Brain microvascular endothelial cell (primary cell): Measurements from ENCODE around the gene DNAJB8.

ENCODE experiments used
- DNase-seq: peaks from one replicate; pipeline ENCODE4 v3.0.0-alpha.2; 2020
- H3K27ac ChIP-seq: fragments of 250-450 bp; sonication (Bioruptor Pico); 2 replicates; pipeline ENCODE4 v1.5.1; 2020; ENCODE audit warnings: mild to moderate bottlenecking, moderate library complexity
- H3K27me3 ChIP-seq: fragments of 250-450 bp; sonication (Bioruptor Pico); replicated peaks from 2 replicates; pipeline ENCODE4 v1.5.1; 2020; ENCODE audit warnings: mild to moderate bottlenecking
- H3K36me3 ChIP-seq: fragments of 250-450 bp; sonication (Bioruptor Pico); replicated peaks from 2 replicates; pipeline ENCODE4 v1.5.1; 2020; ENCODE audit warnings: mild to moderate bottlenecking
- H3K4me3 ChIP-seq: 2 replicates; pipeline ENCODE4 v1.5.1; 2011; ENCODE audit warnings: low read depth, mild to moderate bottlenecking, control low read depth, low read length, moderate library complexity
- CTCF ChIP-seq: IDR thresholded peaks from 2 replicates; pipeline ENCODE4 v1.5.1; 2011; ENCODE audit warnings: low read depth, mild to moderate bottlenecking, moderate library complexity, low read length, control low read depth, inconsistent platforms; ENCODE audit errors: missing control alignments
- in situ Hi-C: cut with HindIII; loops from 2 replicates; pipeline ENCODE4 v1.10.0; 2017; ENCODE audit warnings: low sequenced_read_pairs, low pct_ligation_motif_present

DNAJB8 gene

GRCh38 chr3:128442949-128443348, 23.7 kb downstream of the DNAJB8 start:
- no peak for DNase-seq
- Histone ChIP-seq H3K27me3 (peaks cover 8% of the 10 kb centered on the region), H3K36me3 (no peaks in the 10 kb centered on the region), H3K4me3 (no peak overlapping the region), H3K27ac (no peak overlapping the region)
- in situ Hi-C loops: no loop called here
- TF ChIP-seq CTCF: no peak

GRCh38 chr3:128442070-128442469, 24.6 kb downstream of the DNAJB8 start:
- no peak overlapping the region for H3K4me3 ChIP-seq
- no peak overlapping the region for H3K27ac ChIP-seq
- DNase-seq: no peak
- TF ChIP-seq CTCF: no peak
- H3K36me3 ChIP-seq: no peaks in the 10 kb centered on the region
- peaks cover 9% of the 10 kb centered on the region for H3K27me3 ChIP-seq
- in situ Hi-C loops: no loop called here

GRCh38 chr3:128439226-128439625, 27.5 kb downstream of the DNAJB8 start:
- Histone ChIP-seq H3K36me3 (no peaks in the 10 kb centered on the region), H3K27me3 (peaks cover 20% of the 10 kb centered on the region), H3K27ac (no peak overlapping the region), H3K4me3 (no peak overlapping the region)
- in situ Hi-C loops: no loop called here
- no peak for DNase-seq
- no peak for TF ChIP-seq CTCF

GRCh38 chr3:128438488-128439072, 28.1 kb downstream of the DNAJB8 start:
- Histone ChIP-seq H3K27me3 (peaks cover 27% of the 10 kb centered on the region), H3K27ac (no peak overlapping the region), H3K36me3 (no peaks in the 10 kb centered on the region), H3K4me3 (no peak overlapping the region)
- DNase-seq: no peak
- in situ Hi-C loops: no loop called here
- peak; percentile 66 for TF ChIP-seq CTCF

GRCh38 chr3:128436214-128436613, 30.5 kb downstream of the DNAJB8 start:
- no peak for DNase-seq
- Histone ChIP-seq H3K27ac (no peak overlapping the region), H3K36me3 (no peaks in the 10 kb centered on the region), H3K27me3 (peaks cover 50% of the 10 kb centered on the region), H3K4me3 (no peak overlapping the region)
- in situ Hi-C loops: no loop called here
- TF ChIP-seq CTCF: no peak

- H3K4me3 ChIP-seq: no peak overlapping the region
- H3K27ac ChIP-seq: no peak overlapping the region
- peaks cover 55% of the 10 kb centered on the region for H3K27me3 ChIP-seq
- H3K36me3 ChIP-seq: no peaks in the 10 kb centered on the region
- no peak for TF ChIP-seq CTCF
- no peak for DNase-seq
- in situ Hi-C loops: no loop called here
Observed at GRCh38 chr3:128435561-128435960, 31.1 kb downstream of the DNAJB8 start.
